ENCODE data around the gene XXYLT1. TPM values are rescaled to one million over a fixed set of nuclear protein-coding genes. Genes with fewer than 3 reads are reported as not detected.

The XXYLT1 gene
- total and polyA plus RNA-seq, 9 of the 15 experiments (the other 6 are each of a cell fraction or from before 2014, with no cell fraction given) = 1.9 to 18.9 (median 15.0) TPM

DNA sequence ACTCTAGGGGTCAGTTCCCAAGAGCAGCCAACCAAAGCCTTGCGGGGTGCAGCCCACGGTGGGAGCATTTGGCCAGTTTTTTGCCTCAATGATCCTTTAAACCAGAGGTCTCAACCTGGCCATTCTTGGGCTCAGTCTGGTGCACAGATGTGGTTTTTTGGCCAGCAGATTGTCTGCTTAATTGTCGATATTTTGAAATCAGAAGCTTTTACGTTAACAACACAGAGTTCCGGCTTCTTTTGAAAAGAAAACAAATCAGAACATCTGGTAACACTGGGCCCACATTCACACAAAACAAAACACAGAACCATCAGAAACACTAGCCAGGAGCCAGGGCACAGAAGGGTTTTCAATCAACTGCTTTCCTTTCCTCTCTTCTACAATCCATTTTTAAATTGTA is 127.7 kb downstream of the XXYLT1 start:
- Histone ChIP-seq H3K9me3 (replicated peaks; ENCODE audit: control insufficient read depth, insufficient read depth, low read depth, low read length) (peaks cover 13% of the 10 kb centered on the region), H3K4me3 (no peak overlapping the region), H3K36me3 (ENCODE audit: control insufficient read depth, insufficient read depth, low read length) (peaks cover 7% of the 10 kb centered on the region; the same call in 1 of the 3 replicates), H3K4me2 (ENCODE audit: insufficient read depth, low read length) (no peak overlapping the region), H3K9me1 (ENCODE audit: control insufficient read depth, insufficient read depth, low read length) (no peaks in the 10 kb centered on the region), H3K9ac (ENCODE audit: insufficient read depth in 1 of 2, low read depth in 2 of 2, low read length in 2 of 2) (no peak overlapping the region), H4K20me1 (replicated peaks; ENCODE audit: control insufficient read depth, insufficient read depth, low read length) (no peaks in the 10 kb centered on the region), H3K4me1 (replicated peaks in 1 of 2; ENCODE audit: control insufficient read depth in 2 of 2, insufficient read depth in 2 of 2, low read length in 2 of 2) (peaks cover 23 to 46% of the 10 kb centered on the region in 2 experiments), H2AFZ (ENCODE audit: low read depth, low read length) (no peak overlapping the region), H3K27me3 (ENCODE audit: control insufficient read depth in 2 of 2, insufficient read depth in 2 of 2, low read length in 2 of 2) (no peaks in the 10 kb centered on the region), H3K79me2 (ENCODE audit: control insufficient read depth, insufficient read depth, low read length) (no peaks in the 10 kb centered on the region), H3K27ac (ENCODE audit: extremely low read depth, low read depth, low read length) (no peak overlapping the region)
- ChIA-PET POLR2A (no interaction called here), CTCF (ENCODE audit: low intra/inter-chr PET ratio) (no interaction called here)
- ATAC-seq (no peak), FAIRE-seq (no peak), DNase-seq (ENCODE audit: extremely low read depth in 1 of 4, low spot score in 3 of 4) (no peak)
- in situ Hi-C loops (cut with MboI) = no loop called here
- WGBS (ENCODE audit: insufficient coverage, low coverage, missing lambda C conversion rate) = 87% methylated on average over 5 of the region's 5 CpGs
- intact Hi-C loops (cut with micrococcal nuclease) = no loop called here
- no TSS peak for BruUV-seq (replicated peaks)
- TF ChIP-seq, protein P1, sequence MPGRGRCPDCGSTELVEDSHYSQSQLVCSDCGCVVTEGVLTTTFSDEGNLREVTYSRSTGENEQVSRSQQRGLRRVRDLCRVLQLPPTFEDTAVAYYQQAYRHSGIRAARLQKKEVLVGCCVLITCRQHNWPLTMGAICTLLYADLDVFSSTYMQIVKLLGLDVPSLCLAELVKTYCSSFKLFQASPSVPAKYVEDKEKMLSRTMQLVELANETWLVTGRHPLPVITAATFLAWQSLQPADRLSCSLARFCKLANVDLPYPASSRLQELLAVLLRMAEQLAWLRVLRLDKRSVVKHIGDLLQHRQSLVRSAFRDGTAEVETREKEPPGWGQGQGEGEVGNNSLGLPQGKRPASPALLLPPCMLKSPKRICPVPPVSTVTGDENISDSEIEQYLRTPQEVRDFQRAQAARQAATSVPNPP (IDR thresholded peaks at IDR 0.05; ENCODE audit: borderline replicate concordance, insufficient read depth, insufficient read length) = no peak
- no peak for TF ChIP-seq THRB (CRISPR knock-in tag; conservative IDR thresholded peaks at IDR 0.05)
- TF ChIP-seq, protein P2, sequence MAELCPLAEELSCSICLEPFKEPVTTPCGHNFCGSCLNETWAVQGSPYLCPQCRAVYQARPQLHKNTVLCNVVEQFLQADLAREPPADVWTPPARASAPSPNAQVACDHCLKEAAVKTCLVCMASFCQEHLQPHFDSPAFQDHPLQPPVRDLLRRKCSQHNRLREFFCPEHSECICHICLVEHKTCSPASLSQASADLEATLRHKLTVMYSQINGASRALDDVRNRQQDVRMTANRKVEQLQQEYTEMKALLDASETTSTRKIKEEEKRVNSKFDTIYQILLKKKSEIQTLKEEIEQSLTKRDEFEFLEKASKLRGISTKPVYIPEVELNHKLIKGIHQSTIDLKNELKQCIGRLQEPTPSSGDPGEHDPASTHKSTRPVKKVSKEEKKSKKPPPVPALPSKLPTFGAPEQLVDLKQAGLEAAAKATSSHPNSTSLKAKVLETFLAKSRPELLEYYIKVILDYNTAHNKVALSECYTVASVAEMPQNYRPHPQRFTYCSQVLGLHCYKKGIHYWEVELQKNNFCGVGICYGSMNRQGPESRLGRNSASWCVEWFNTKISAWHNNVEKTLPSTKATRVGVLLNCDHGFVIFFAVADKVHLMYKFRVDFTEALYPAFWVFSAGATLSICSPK (IDR thresholded peaks at IDR 0.05; ENCODE audit: borderline replicate concordance) = no peak
- TF ChIP-seq MXI1 (IDR thresholded peaks at IDR 0.05; ENCODE audit: low read depth, low read length) = no peak
- TF ChIP-seq ZNF668 (CRISPR knock-in tag; IDR thresholded peaks at IDR 0.05) = no peak
- TF ChIP-seq LCOR (CRISPR knock-in tag; IDR thresholded peaks at IDR 0.05) = no peak
- no peak for TF ChIP-seq NR2F6 (CRISPR knock-in tag; IDR thresholded peaks at IDR 0.05)
- TF ChIP-seq YBX1 (IDR thresholded peaks at IDR 0.05) = no peak
- no peak for TF ChIP-seq ZNF232 (CRISPR knock-in tag; IDR thresholded peaks at IDR 0.05)
- TF ChIP-seq CHD4 (IDR thresholded peaks at IDR 0.05; ENCODE audit: insufficient read depth, insufficient replicate concordance, low read depth, low read length, poor library complexity, severe bottlenecking) = no peak
- TF ChIP-seq, protein P3, sequence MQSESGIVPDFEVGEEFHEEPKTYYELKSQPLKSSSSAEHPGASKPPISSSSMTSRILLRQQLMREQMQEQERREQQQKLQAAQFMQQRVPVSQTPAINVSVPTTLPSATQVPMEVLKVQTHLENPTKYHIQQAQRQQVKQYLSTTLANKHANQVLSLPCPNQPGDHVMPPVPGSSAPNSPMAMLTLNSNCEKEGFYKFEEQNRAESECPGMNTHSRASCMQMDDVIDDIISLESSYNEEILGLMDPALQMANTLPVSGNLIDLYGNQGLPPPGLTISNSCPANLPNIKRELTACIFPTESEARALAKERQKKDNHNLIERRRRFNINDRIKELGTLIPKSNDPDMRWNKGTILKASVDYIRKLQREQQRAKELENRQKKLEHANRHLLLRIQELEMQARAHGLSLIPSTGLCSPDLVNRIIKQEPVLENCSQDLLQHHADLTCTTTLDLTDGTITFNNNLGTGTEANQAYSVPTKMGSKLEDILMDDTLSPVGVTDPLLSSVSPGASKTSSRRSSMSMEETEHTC (IDR thresholded peaks at IDR 0.05) = no peak
- TF ChIP-seq NBN (IDR thresholded peaks at IDR 0.05; ENCODE audit: low read depth) = no peak

Data from K562 (cell line).